K562 (cell line): ENCODE results near the gene FHDC1.

Experiments used
- CTCF ChIP-seq, 3 experiments: IDR thresholded peaks in 2 of 3; conservative IDR thresholded peaks in 1 of 3; 2 replicates each; pipeline ENCODE4 v1.5.1; 2011 to 2012; ENCODE audit warnings: low read length in 3 of 3, mild to moderate bottlenecking in 3 of 3, control low read depth in 2 of 3, improper control_type of control experiment in 1 of 3, inconsistent platforms in 1 of 3, low read depth in 1 of 3, mixed read lengths in 1 of 3, moderate library complexity in 1 of 3; ENCODE audit not compliant: insufficient read depth in 2 of 3
- ELF2 ChIP-seq: fragments of 250-450 bp; sonication (Bioruptor Pico); IDR thresholded peaks from 2 replicates; pipeline ENCODE4 v1.5.0; 2021; ENCODE audit warnings: mild to moderate bottlenecking
- KAT7 ChIP-seq: sonication (generic); formaldehyde crosslinking; IDR thresholded peaks from 2 replicates; pipeline ENCODE4 v1.8.0; 2022; ENCODE audit warnings: missing genetic modification reagents, mild to moderate bottlenecking, borderline replicate concordance
- POLR2B ChIP-seq: fragments of 450-650 bp; IDR thresholded peaks from 2 replicates; pipeline ENCODE4 v1.6.1; 2018; ENCODE audit warnings: low read depth; ENCODE audit not compliant: partially characterized antibody
- RBBP5 ChIP-seq: fragments of 200-600 bp; sonication (generic); IDR thresholded peaks from 2 replicates; pipeline ENCODE4 v1.6.1; 2012; ENCODE audit warnings: borderline replicate concordance, mild to moderate bottlenecking, low read length, control low read depth, inconsistent platforms; ENCODE audit not compliant: insufficient read depth, poor library complexity, severe bottlenecking
- SAP30 ChIP-seq: fragments of 200-600 bp; sonication (generic); IDR thresholded peaks from 2 replicates; pipeline ENCODE4 v1.6.1; 2012; ENCODE audit warnings: borderline replicate concordance, low read depth, mild to moderate bottlenecking, moderate library complexity, low read length, control low read depth, inconsistent platforms; ENCODE audit not compliant: insufficient read depth, poor library complexity, severe bottlenecking
- YY1 ChIP-seq, 3 experiments: IDR thresholded peaks; 2 replicates each; pipeline ENCODE4 v1.6.1; 2011; ENCODE audit warnings: low read length in 2 of 3, mild to moderate bottlenecking in 2 of 3, moderate library complexity in 2 of 3, borderline replicate concordance in 1 of 3, control low read depth in 1 of 3, low read depth in 1 of 3; ENCODE audit not compliant: insufficient read depth in 3 of 3, insufficient replicate concordance in 2 of 3, control insufficient read depth in 1 of 3, insufficient read length in 1 of 3; ENCODE audit errors: extremely low read depth in 1 of 3
- ZBTB1 ChIP-seq: sonication (generic); formaldehyde crosslinking; IDR thresholded peaks from 2 replicates; pipeline ENCODE4 v1.8.1; 2023; ENCODE audit warnings: missing genetic modification reagents, low read depth, mild to moderate bottlenecking, borderline replicate concordance
- ZNF3 ChIP-seq: fragments of 250-450 bp; sonication (Bioruptor Pico); IDR thresholded peaks from 2 replicates; pipeline ENCODE4 v1.5.0; 2021; ENCODE audit warnings: mild to moderate bottlenecking, moderate library complexity
- ZSCAN29 ChIP-seq: fragments of 450-650 bp; IDR thresholded peaks from 2 replicates; pipeline ENCODE4 v1.6.1; 2017

- no peak for TF ChIP-seq SAP30
- TF ChIP-seq KAT7 = no peak
- no peak for TF ChIP-seq CTCF (IDR thresholded peaks at IDR 0.05 in 2 of 3, conservative IDR thresholded peaks at IDR 0.05 in 1 of 3; ENCODE audit: insufficient read depth in 2 of 3, low read depth in 1 of 3, low read length in 3 of 3)
- no peak for TF ChIP-seq YY1 (IDR thresholded peaks at IDR 0.05; ENCODE audit: borderline replicate concordance in 1 of 3, control insufficient read depth in 1 of 3, extremely low read depth in 1 of 3, insufficient read depth in 3 of 3, insufficient read length in 1 of 3, insufficient replicate concordance in 2 of 3, low read depth in 1 of 3, low read length in 2 of 3)
- no peak for TF ChIP-seq ZSCAN29
- TF ChIP-seq ZNF3 (CRISPR knock-in tag) = no peak
- no peak for TF ChIP-seq ZBTB1 (CRISPR knock-in tag)
- no peak for TF ChIP-seq RBBP5
- TF ChIP-seq POLR2B = no peak
- no peak for TF ChIP-seq ELF2
These were observed 28.2 kb downstream of the FHDC1 start for GRCh38 chr4:152964335-152964734.
